Caki2 (cell line): ENCODE measurements around the gene RGS9BP. TPM values are rescaled to one million over a fixed set of nuclear protein-coding genes. Genes with fewer than 3 reads are reported as not detected.
"Not testable (repeated sequence)": the region's sequence is repeated elsewhere in the genome, so short reads cannot be mapped to it uniquely, and the experiment has no call there.

ENCODE experiments used
- DNase-seq: peaks from one replicate; pipeline ENCODE4 v3.0.0-alpha.2; 2015; ENCODE audit warnings: low read depth
- in situ Hi-C: cut with HindIII; loops from 2 replicates; pipeline ENCODE4 v1.10.0; 2016; ENCODE audit warnings: low sequenced_read_pairs, low pct_unique_long_range_greater_than_20kb, mixed read lengths
- total RNA-seq: library from RNA; depleted of rRNA; stranded (reverse); fragments of >200 nt; shearing (Covaris generic); gene quantifications from 2 replicates; pipeline ENCODE4 v1.2.3, GENCODE V29; 2014; ENCODE audit warnings: low replicate concordance; rRNA removed

RGS9BP gene
- total RNA-seq, result 1.3 and 2.1 TPM in 2 replicates

- in situ Hi-C loops, result no loop called here
- no peak for DNase-seq
These were observed at the start of gene RGS9BP for GRCh38 chr19:32675720-32676185. Gene RGS9BP, plus strand, starts transcription at chr19:32675848. Its CDS starts 416 bp downstream, at chr19:32676264.

- in situ Hi-C loops, result no loop called here
- DNase-seq, result no peak
These were observed 48.7 kb upstream of the RGS9BP start for GRCh38 chr19:32626969-32627368.

- no peak for DNase-seq
- in situ Hi-C loops, result no loop called here
These were observed 47.9 kb upstream of the RGS9BP start for GRCh38 chr19:32627714-32628270.

GRCh38 chr19:32630338-32630737, 45.3 kb upstream of the RGS9BP start:
- in situ Hi-C loops, result no loop called here
- DNase-seq, result no peak

- in situ Hi-C loops, result no loop called here
- no peak for DNase-seq
These were observed 44.3 kb upstream of the RGS9BP start for GRCh38 chr19:32631381-32631780.

GRCh38 chr19:32637480-32637879, 38.2 kb upstream of the RGS9BP start:
- DNase-seq, result no peak
- in situ Hi-C loops, result no loop called here

- no peak for DNase-seq
- in situ Hi-C loops, result no loop called here
These were observed 37.0 kb upstream of the RGS9BP start for GRCh38 chr19:32638625-32639024.

GRCh38 chr19:32642771-32643170, 32.9 kb upstream of the RGS9BP start:
- DNase-seq, result no peak
- in situ Hi-C loops, result no loop called here

- in situ Hi-C loops, result no loop called here
- no peak for DNase-seq
These were observed 29.1 kb upstream of the RGS9BP start for GRCh38 chr19:32646556-32646955.

- in situ Hi-C loops, result no loop called here
These were observed 28.3 kb upstream of the RGS9BP start for GRCh38 chr19:32647361-32647760.

GRCh38 chr19:32649751-32650150, 25.9 kb upstream of the RGS9BP start:
- in situ Hi-C loops, result no loop called here
- no peak for DNase-seq

More at GRCh38 chr19:32647361-32647760, 28.3 kb upstream of the RGS9BP start:
- DNase-seq, result no peak

- in situ Hi-C loops, result no loop called here
- DNase-seq, result no peak
These were observed 25.0 kb upstream of the RGS9BP start for GRCh38 chr19:32650671-32651070.

GRCh38 chr19:32651729-32652140, 23.9 kb upstream of the RGS9BP start:
- DNase-seq, result no peak
- in situ Hi-C loops, result no loop called here

- DNase-seq, in situ Hi-C loops: not testable (repeated sequence)
These were observed 23.3 kb upstream of the RGS9BP start for GRCh38 chr19:32652331-32652730.

GRCh38 chr19:32652894-32653598, 22.6 kb upstream of the RGS9BP start:
- DNase-seq, result no peak
- in situ Hi-C loops, result no loop called here

- in situ Hi-C loops, result no loop called here
- DNase-seq, result no peak
These were observed 22.1 kb upstream of the RGS9BP start for GRCh38 chr19:32653599-32653915.

- DNase-seq, in situ Hi-C loops: not testable (repeated sequence)
These were observed 19.3 kb upstream of the RGS9BP start for GRCh38 chr19:32656379-32656778.

- DNase-seq, result no peak
- in situ Hi-C loops, result no loop called here
These were observed 17.6 kb upstream of the RGS9BP start for GRCh38 chr19:32658075-32658474.

GRCh38 chr19:32658527-32658926, 17.1 kb upstream of the RGS9BP start:
- DNase-seq, result no peak
- in situ Hi-C loops, result no loop called here

GRCh38 chr19:32661318-32661717, 14.3 kb upstream of the RGS9BP start:
- DNase-seq, result no peak
- in situ Hi-C loops, result no loop called here
